Activated CD4-positive, alpha-beta T cell treated with anti-CD3 and anti-CD28 coated beads for 36 hours (primary cell): ENCODE measurements around the gene MAP3K10. TPM values are rescaled to one million over a fixed set of nuclear protein-coding genes. Genes with fewer than 3 reads are reported as not detected.

Source experiments
- ATAC-seq: fragments of 200-7000 bp; cut with Tn5 transposase; one replicate; pipeline ENCODE4 v1.10.0; 2021; ENCODE audit warnings: mild to moderate bottlenecking, moderate library complexity
- CTCF ChIA-PET: fragments of 350-600 bp; sonication (Branson Sonifier 250); formaldehyde crosslinking; loops from one replicate; lab custom pipeline; 2021; ENCODE audit warnings: antibody characterized with exemption; lab: Charles Lee
- POLR2A ChIA-PET: fragments of 350-600 bp; sonication (Branson Sonifier 250); formaldehyde crosslinking; loops from one replicate; lab custom pipeline; 2021; ENCODE audit warnings: antibody characterized with exemption, inconsistent platforms; lab: Charles Lee
- DNase-seq: peaks from one replicate; pipeline ENCODE4 v3.0.0-alpha.2; 2020
- H3K27ac Mint-ChIP-seq: one replicate; pipeline ENCODE4 v1.8.0; 2021; ENCODE audit warnings: mixed read lengths
- H3K27me3 Mint-ChIP-seq: one replicate; pipeline ENCODE4 v1.8.0; 2021; ENCODE audit warnings: mixed read lengths
- H3K36me3 Mint-ChIP-seq: one replicate; pipeline ENCODE4 v1.8.0; 2021; ENCODE audit warnings: low read depth, mixed read lengths
- H3K4me1 Mint-ChIP-seq: one replicate; pipeline ENCODE4 v1.8.0; 2021; ENCODE audit warnings: mixed read lengths
- H3K4me3 Mint-ChIP-seq: one replicate; pipeline ENCODE4 v1.8.0; 2021; ENCODE audit warnings: mild to moderate bottlenecking, moderate library complexity, mixed read lengths
- H3K9me3 Mint-ChIP-seq: one replicate; pipeline ENCODE4 v1.8.0; 2021; ENCODE audit warnings: low read depth, mixed read lengths
- intact Hi-C, 2 experiments: fragments of 100-400 bp; cut with DNase I in 1 of 2; cut with micrococcal nuclease in 1 of 2; formaldehyde crosslinking; loops; one replicate each; pipeline versions ENCODE4 v1.14.2 to v1.15.1; 2022 to 2024; cut with DNase I, micrococcal nuclease
- total RNA-seq, 2 experiments: library from RNA; stranded (reverse); gene quantifications; one replicate each; pipeline ENCODE4 v1.2.3, GENCODE V29; 2021

Gene MAP3K10
- total RNA-seq, 2 experiments from 2014 or later = 8.7 to 10.8 TPM

- Mint-ChIP-seq H3K4me3 (no peak overlapping the region), H3K4me1 (peaks cover under 1% of the 10 kb centered on the region), H3K9me3 (no peaks in the 10 kb centered on the region), H3K27ac (no peak overlapping the region), H3K27me3 (no peaks in the 10 kb centered on the region), H3K36me3 (peaks cover 12% of the 10 kb centered on the region)
- CTCF ChIA-PET = no interaction called here
- intact Hi-C loops = no loop called here
- ATAC-seq (no peak), DNase-seq (no peak)
- POLR2A ChIA-PET = no interaction called here
Measured at GRCh38 chr19:40244579-40245317, 53.5 kb downstream of the MAP3K10 start.

DNA sequence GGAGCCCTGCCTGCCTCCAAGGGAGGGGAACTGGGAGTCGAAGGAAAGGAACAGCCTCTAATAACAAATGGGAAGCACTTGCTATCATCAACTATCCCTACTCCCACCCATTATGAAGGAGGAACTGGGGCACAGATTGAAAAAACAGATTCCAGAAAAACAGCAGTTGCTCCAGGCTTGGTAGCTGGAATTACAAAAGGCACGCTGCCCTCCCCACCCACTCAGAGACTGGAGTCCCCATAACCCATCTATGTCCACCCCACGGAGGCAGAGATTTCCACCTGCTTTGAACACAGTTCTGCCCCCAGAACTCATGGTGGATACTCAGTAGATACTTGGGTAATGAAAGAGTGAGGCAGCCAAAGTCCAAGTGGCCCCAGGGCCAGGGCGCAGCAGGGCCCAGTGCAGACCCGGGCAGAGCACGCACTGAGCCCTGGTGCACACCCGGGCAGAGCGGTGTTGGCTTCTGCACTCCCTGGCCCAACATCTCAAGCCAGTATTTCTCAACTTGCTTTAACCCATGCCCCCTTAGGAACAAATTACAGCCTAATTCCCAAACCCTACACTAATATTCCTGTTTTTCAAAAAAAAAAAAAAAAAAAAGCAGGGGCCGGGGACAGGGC lies 54.4 kb downstream of the MAP3K10 start:
- no peak for ATAC-seq
- Mint-ChIP-seq H3K27me3 (no peaks in the 10 kb centered on the region), H3K4me1 (peaks cover 3% of the 10 kb centered on the region), H3K9me3 (no peaks in the 10 kb centered on the region), H3K36me3 (peaks cover 11% of the 10 kb centered on the region), H3K27ac (no peak overlapping the region), H3K4me3 (no peak overlapping the region)
- POLR2A ChIA-PET = no interaction called here
- CTCF ChIA-PET = no interaction called here
- intact Hi-C loops = no loop called here
- no peak for DNase-seq

DNA sequence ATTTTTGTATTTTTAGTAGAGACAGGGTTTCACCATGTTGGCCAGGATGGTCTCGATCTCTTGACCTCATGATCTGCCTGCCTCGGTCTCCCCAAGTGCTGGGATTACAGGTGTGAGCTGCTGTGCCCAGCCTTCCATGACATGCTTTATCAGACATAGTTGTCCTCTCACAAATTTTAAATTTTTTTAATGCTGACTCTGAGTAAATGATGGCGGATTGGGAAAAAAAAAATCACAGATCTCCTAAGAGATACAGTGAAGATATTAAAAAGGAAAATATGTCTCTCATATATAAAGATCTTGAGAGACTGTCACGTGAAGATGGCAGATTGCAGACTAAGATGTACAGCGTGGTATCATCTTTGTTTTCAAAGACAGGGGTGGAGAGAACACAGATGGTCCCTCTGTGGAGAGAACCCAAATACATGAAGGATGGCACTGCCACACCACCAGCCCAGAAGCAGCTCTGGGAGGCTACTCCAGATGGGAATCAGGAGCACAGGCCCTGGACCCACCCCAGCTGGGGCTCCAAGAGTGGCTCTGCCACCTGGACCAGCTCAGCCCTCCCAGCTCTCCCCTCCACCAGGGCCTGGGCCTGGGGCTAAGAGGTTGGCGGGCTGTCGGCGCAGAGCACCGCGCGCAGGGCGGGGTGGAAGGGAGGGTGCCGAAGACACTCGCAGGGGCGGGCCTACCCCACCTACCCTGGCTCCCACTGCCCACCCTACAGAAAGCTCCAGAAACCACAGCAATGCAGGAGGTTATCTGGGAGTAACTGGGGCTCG lies 55.3 kb downstream of the MAP3K10 start:
- Mint-ChIP-seq H3K9me3 (no peaks in the 10 kb centered on the region), H3K4me1 (peaks cover 3% of the 10 kb centered on the region), H3K27ac (no peak overlapping the region), H3K36me3 (peaks cover 9% of the 10 kb centered on the region), H3K27me3 (no peaks in the 10 kb centered on the region), H3K4me3 (no peak overlapping the region)
- no peak for DNase-seq
- POLR2A ChIA-PET = no interaction called here
- CTCF ChIA-PET = no interaction called here
- intact Hi-C loops = no loop called here
- ATAC-seq = no peak

DNA sequence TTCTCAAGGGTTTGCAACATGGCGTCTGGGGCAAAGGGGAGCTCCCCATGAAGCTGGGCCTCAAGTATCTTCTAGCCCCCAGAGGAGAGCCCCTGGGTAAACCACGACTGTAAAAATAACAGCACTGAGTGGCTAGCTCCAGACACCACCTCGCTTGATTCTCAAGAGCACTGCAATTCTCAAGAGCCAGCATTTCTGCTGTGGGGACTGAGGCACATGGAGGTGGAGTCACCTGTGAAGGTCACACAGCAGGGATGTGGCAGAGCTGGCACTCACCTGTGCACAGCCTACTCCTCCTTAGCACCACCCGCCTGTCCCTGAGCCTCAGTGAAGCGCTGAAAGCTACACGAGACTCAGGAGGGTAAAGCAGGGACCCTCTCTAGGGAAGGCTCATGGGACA lies 56.0 kb downstream of the MAP3K10 start:
- intact Hi-C loops = no loop called here
- POLR2A ChIA-PET = no interaction called here
- CTCF ChIA-PET = no interaction called here
- H3K36me3 Mint-ChIP-seq = peaks cover 10% of the 10 kb centered on the region
- no peak for ATAC-seq
- H3K9me3 Mint-ChIP-seq = no peaks in the 10 kb centered on the region
- DNase-seq = no peak
- H3K27me3 Mint-ChIP-seq = no peaks in the 10 kb centered on the region
- peaks cover 3% of the 10 kb centered on the region for H3K4me1 Mint-ChIP-seq
- H3K27ac Mint-ChIP-seq = no peak overlapping the region
- no peak overlapping the region for H3K4me3 Mint-ChIP-seq

DNA sequence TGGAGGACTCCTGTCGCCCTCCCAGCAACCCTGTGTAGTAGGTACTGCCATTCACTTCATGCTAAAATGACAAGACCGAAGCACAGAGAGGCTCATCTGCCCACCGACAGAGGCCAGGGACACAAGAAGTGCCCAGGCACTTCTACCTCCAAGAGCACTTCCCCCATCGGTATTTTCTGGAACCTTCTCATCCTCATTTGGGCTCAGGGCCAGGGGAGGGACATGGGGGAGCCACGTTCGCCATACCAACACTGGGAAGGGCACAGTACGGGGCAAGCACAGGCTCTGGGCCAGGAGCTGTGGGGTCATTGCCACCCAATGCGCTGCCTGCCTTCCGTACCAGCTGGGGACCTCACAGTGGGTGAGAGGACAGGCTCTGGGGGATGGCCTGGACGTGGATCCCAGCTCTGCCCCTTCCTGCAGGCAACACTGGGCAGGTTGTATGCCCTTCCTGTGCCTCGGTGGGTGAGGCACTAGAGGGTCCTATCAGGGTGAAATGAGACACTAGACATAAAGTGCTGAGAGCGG lies 56.6 kb downstream of the MAP3K10 start:
- no peak for ATAC-seq
- Mint-ChIP-seq H3K4me1 (peaks cover 3% of the 10 kb centered on the region), H3K27me3 (no peaks in the 10 kb centered on the region), H3K27ac (no peak overlapping the region), H3K9me3 (no peaks in the 10 kb centered on the region), H3K4me3 (no peak overlapping the region), H3K36me3 (peaks cover 13% of the 10 kb centered on the region)
- intact Hi-C loops = no loop called here
- no peak for DNase-seq
- POLR2A ChIA-PET = interaction anchor here (0.7 kb wide), 1 partner anchor 38 kb away, joined by 4 read pairs; no protein-coding TSS in a partner anchor
- CTCF ChIA-PET = no interaction called here

DNA sequence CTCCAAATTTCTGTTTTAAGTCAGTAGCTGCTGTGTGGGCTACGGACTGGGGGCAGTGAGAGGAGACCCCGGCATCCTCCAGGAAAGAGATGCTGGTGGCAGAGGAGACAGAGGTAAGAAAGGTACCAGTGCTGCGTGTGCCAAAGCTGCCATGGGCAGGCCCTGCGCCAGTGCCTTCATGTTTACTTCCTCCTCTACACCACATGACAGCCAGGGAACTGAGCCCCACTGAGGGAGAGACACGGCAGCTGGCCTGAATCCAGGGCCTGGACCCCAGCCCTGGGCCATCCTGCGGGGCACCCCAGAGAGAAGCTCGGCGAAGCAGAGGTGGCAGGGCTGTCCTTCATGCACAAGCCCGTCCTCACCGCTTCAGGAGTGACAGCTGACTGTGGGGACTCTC lies 58.0 kb downstream of the MAP3K10 start:
- Mint-ChIP-seq H3K4me1 (peaks cover 5% of the 10 kb centered on the region), H3K27me3 (no peaks in the 10 kb centered on the region), H3K36me3 (peaks cover 23% of the 10 kb centered on the region), H3K27ac (no peak overlapping the region), H3K9me3 (no peaks in the 10 kb centered on the region), H3K4me3 (no peak overlapping the region)
- DNase-seq (no peak), ATAC-seq (no peak)
- POLR2A ChIA-PET = no interaction called here
- CTCF ChIA-PET = no interaction called here
- intact Hi-C loops = no loop called here

DNA sequence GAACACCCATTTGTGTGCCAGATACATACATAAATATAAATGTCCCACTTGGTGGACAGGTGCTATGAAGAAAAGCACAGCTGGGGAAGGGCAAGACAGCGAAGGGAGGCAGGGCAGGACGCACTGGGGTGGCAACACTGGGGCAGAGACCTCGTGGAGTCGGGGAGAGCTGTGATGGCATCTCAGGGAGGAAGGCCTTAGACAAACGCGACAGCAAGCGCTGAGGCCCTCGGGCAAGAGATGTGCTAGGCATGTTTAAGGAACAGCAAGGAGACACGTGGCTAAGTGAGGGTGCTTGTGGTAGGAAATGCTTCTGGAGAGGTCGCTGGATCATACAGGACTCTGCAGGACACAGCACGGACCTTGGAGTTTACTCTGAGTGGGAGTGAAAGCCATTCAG lies 58.6 kb downstream of the MAP3K10 start:
- ChIA-PET POLR2A (no interaction called here), CTCF (interaction anchor here (0.7 to 1.1 kb wide), 2 partner anchors 56 to 412 kb away, joined by 4 read pairs; no protein-coding TSS in a partner anchor)
- intact Hi-C loops = no loop called here
- no peak for ATAC-seq
- no peak overlapping the region for H3K4me3 Mint-ChIP-seq
- DNase-seq = no peak
- H3K27ac Mint-ChIP-seq = no peak overlapping the region
- peaks cover 5% of the 10 kb centered on the region for H3K4me1 Mint-ChIP-seq
- H3K36me3 Mint-ChIP-seq = peaks cover 22% of the 10 kb centered on the region
- no peaks in the 10 kb centered on the region for H3K27me3 Mint-ChIP-seq
- H3K9me3 Mint-ChIP-seq = no peaks in the 10 kb centered on the region

- ChIA-PET CTCF (no interaction called here), POLR2A (no interaction called here)
- no peak overlapping the region for H3K4me3 Mint-ChIP-seq
- H3K4me1 Mint-ChIP-seq = peaks cover 5% of the 10 kb centered on the region
- DNase-seq = no peak
- H3K27ac Mint-ChIP-seq = no peak overlapping the region
- no peaks in the 10 kb centered on the region for H3K9me3 Mint-ChIP-seq
- no peak for ATAC-seq
- no peaks in the 10 kb centered on the region for H3K27me3 Mint-ChIP-seq
- peaks cover 30% of the 10 kb centered on the region for H3K36me3 Mint-ChIP-seq
- intact Hi-C loops = no loop called here
Measured at GRCh38 chr19:40251244-40251643, 60.0 kb downstream of the MAP3K10 start.

- Mint-ChIP-seq H3K27ac (no peak overlapping the region), H3K4me1 (peaks cover 8% of the 10 kb centered on the region), H3K27me3 (no peaks in the 10 kb centered on the region), H3K9me3 (no peaks in the 10 kb centered on the region), H3K4me3 (no peak overlapping the region), H3K36me3 (peaks cover 33% of the 10 kb centered on the region)
- ATAC-seq (no peak), DNase-seq (no peak)
- POLR2A ChIA-PET = no interaction called here
- intact Hi-C loops = no loop called here
- CTCF ChIA-PET = no interaction called here
Measured at GRCh38 chr19:40251991-40252390, 60.8 kb downstream of the MAP3K10 start.

- DNase-seq (no peak), ATAC-seq (no peak)
- ChIA-PET POLR2A (no interaction called here), CTCF (no interaction called here)
- H3K27ac Mint-ChIP-seq = no peak overlapping the region
- H3K27me3 Mint-ChIP-seq = no peaks in the 10 kb centered on the region
- H3K9me3 Mint-ChIP-seq = no peaks in the 10 kb centered on the region
- intact Hi-C loops = no loop called here
- no peak overlapping the region for H3K4me3 Mint-ChIP-seq
- H3K36me3 Mint-ChIP-seq = peaks cover 33% of the 10 kb centered on the region
- H3K4me1 Mint-ChIP-seq = peaks cover 8% of the 10 kb centered on the region
Measured at GRCh38 chr19:40252395-40252794, 61.2 kb downstream of the MAP3K10 start.

GRCh38 chr19:40253611-40254092 lies 62.4 kb downstream of the MAP3K10 start:
- intact Hi-C loops = no loop called here
- Mint-ChIP-seq H3K4me1 (peaks cover 12% of the 10 kb centered on the region), H3K27me3 (no peaks in the 10 kb centered on the region), H3K4me3 (no peak overlapping the region), H3K9me3 (no peaks in the 10 kb centered on the region), H3K27ac (peak overlapping the region; percentile 25), H3K36me3 (peaks cover 36% of the 10 kb centered on the region)
- no peak for DNase-seq
- no peak for ATAC-seq
- ChIA-PET CTCF (no interaction called here), POLR2A (no interaction called here)
